Esophagus squamous epithelium (tissue), 5 donors: ENCODE results near the gene RSU1. TPM values are rescaled to one million over a fixed set of nuclear protein-coding genes. Genes with fewer than 3 reads are reported as not detected.

Experiments
- DNase-seq: peaks from one replicate; lab custom pipeline; 2025; lab: John Stamatoyannopoulos, UW
- H3K27ac ChIP-seq, 4 donors: fragments of 200-600 bp; sonication (generic); one replicate each; pipeline ENCODE4 v1.5.1; 2016 to 2019; ENCODE audit warnings: mild to moderate bottlenecking in 1 of 4
- H3K27me3 ChIP-seq, 4 donors: fragments of 200-600 bp; sonication (generic); 1 replicate in 3 of 4; 2 replicates in 1 of 4; pipeline versions ENCODE4 v1.5.1 to v1.6.0; 2017 to 2021; ENCODE audit warnings: antibody characterized with exemption in 1 of 4
- H3K36me3 ChIP-seq, 3 donors: fragments of 200-600 bp; sonication (generic); one replicate each; pipeline ENCODE4 v1.5.1; 2016 to 2019
- H3K4me1 ChIP-seq, 3 donors: fragments of 200-600 bp; sonication (generic); one replicate each; pipeline ENCODE4 v1.5.1; 2017 to 2019
- H3K4me3 ChIP-seq, 4 donors: fragments of 200-600 bp; sonication (generic); 1 replicate in 3 of 4; 2 replicates in 1 of 4; pipeline ENCODE4 v1.5.1; 2016 to 2019; ENCODE audit warnings: mild to moderate bottlenecking in 2 of 4, moderate library complexity in 1 of 4
- H3K9me3 ChIP-seq, 3 donors: fragments of 200-600 bp; sonication (generic); one replicate each; pipeline ENCODE4 v1.5.1; 2016 to 2019
- POLR2A ChIP-seq, 4 donors: fragments of 450-650 bp; IDR thresholded peaks; one replicate each; pipeline ENCODE4 v1.6.1; 2017; ENCODE audit warnings: antibody characterized with exemption in 4 of 4, mild to moderate bottlenecking in 4 of 4, moderate library complexity in 3 of 4
- WGBS, 2 donors: methylation state at CpG; one replicate each; pipeline ENCODE4 v1.1.5; 2018; 5-methylcytosine and 5-hydroxymethylcytosine counted together
- intact Hi-C: fragments of 100-400 bp; cut with DNase I; formaldehyde crosslinking; loops from one replicate; pipeline ENCODE4 v1.15.0; 2022
- total RNA-seq, 4 donors: library from RNA; depleted of rRNA; stranded (reverse); fragments of >200 nt; gene quantifications; one replicate each; pipeline ENCODE4 v1.1.0, GENCODE V29; 2016
- TF ChIP-seq, protein P1 (sequence below), 6 experiments: fragments of 450-650 bp in 4 of 6; fragments of 200-600 bp in 2 of 6; sonication (generic) in 2 of 6; IDR thresholded peaks; one replicate each; pipeline ENCODE4 v1.5.1; 2016 to 2019; ENCODE audit warnings: antibody characterized with exemption in 6 of 6, mild to moderate bottlenecking in 4 of 6, moderate library complexity in 4 of 6
- donor health status: DM: yes; HTN: yes; CAD: no.

RSU1 gene
- total RNA-seq, 4 donors from 2014 or later = 43.5 to 61.5 (median 51.3) TPM

DNA sequence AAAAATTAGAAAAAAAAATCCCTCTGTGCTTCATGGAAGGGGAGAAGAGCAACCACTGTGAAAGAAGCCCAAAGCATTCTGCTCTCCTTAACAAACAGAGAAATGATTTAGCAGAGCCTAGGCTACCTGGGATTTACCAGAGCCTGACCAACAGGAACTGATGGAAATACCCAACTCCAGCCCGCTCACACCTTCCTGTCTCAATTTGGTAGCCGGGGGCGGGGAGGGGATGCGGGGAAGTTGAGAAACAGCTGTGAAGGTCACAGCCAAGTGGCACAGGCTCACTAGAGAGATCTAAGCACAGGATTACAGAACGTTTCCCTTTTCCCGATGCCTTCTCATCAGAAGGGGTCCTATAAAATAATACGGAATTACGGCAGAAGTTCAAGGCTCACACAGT is 17.6 kb downstream of the RSU1 start:
- no peaks in the 10 kb centered on the region for H3K36me3 ChIP-seq
- TF ChIP-seq, protein P1, sequence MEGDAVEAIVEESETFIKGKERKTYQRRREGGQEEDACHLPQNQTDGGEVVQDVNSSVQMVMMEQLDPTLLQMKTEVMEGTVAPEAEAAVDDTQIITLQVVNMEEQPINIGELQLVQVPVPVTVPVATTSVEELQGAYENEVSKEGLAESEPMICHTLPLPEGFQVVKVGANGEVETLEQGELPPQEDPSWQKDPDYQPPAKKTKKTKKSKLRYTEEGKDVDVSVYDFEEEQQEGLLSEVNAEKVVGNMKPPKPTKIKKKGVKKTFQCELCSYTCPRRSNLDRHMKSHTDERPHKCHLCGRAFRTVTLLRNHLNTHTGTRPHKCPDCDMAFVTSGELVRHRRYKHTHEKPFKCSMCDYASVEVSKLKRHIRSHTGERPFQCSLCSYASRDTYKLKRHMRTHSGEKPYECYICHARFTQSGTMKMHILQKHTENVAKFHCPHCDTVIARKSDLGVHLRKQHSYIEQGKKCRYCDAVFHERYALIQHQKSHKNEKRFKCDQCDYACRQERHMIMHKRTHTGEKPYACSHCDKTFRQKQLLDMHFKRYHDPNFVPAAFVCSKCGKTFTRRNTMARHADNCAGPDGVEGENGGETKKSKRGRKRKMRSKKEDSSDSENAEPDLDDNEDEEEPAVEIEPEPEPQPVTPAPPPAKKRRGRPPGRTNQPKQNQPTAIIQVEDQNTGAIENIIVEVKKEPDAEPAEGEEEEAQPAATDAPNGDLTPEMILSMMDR (IDR thresholded peaks at IDR 0.05) = no peak
- TF ChIP-seq POLR2A (IDR thresholded peaks at IDR 0.05) = no peak
- H3K4me1 ChIP-seq = peaks cover 0 to 5% (median 4%) of the 10 kb centered on the region in 3 donors
- no peaks in the 10 kb centered on the region for H3K27me3 ChIP-seq
- no peak overlapping the region for H3K27ac ChIP-seq
- no peak for DNase-seq
- H3K9me3 ChIP-seq = no peaks in the 10 kb centered on the region
- H3K4me3 ChIP-seq = no peak overlapping the region
- WGBS, 2 donors = 48 to 61% methylated on average over 8 of the region's 8 CpGs
- intact Hi-C loops = no loop called here

DNA sequence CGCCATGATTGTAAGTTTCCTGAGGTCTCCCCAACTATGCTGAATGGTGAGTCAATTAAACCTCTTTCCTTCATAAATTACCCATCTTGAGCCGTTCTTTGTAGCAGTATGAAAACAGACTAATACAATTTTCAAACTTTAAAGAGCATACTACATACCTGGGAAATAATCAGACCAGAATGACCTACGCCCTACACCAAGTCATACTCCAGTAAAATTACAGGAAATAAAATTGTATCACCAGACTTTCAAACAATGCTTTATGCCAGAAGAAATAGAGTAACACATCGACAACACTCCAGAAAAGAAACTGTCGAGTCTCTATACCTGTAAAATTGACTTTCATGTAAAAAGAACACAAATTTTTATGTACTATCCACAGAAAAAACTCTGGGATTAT is 18.7 kb downstream of the RSU1 start:
- WGBS, 2 donors = 85 to 96% methylated on average over 5 of the region's 5 CpGs
- Histone ChIP-seq H3K27ac (no peak overlapping the region), H3K4me1 (peaks cover 0 to 4% (median 4%) of the 10 kb centered on the region in 3 donors), H3K9me3 (no peaks in the 10 kb centered on the region), H3K4me3 (no peak overlapping the region), H3K36me3 (no peaks in the 10 kb centered on the region), H3K27me3 (no peaks in the 10 kb centered on the region)
- TF ChIP-seq, protein P1 (IDR thresholded peaks at IDR 0.05) = no peak
- TF ChIP-seq POLR2A (IDR thresholded peaks at IDR 0.05) = no peak
- intact Hi-C loops = no loop called here
- no peak for DNase-seq

DNA sequence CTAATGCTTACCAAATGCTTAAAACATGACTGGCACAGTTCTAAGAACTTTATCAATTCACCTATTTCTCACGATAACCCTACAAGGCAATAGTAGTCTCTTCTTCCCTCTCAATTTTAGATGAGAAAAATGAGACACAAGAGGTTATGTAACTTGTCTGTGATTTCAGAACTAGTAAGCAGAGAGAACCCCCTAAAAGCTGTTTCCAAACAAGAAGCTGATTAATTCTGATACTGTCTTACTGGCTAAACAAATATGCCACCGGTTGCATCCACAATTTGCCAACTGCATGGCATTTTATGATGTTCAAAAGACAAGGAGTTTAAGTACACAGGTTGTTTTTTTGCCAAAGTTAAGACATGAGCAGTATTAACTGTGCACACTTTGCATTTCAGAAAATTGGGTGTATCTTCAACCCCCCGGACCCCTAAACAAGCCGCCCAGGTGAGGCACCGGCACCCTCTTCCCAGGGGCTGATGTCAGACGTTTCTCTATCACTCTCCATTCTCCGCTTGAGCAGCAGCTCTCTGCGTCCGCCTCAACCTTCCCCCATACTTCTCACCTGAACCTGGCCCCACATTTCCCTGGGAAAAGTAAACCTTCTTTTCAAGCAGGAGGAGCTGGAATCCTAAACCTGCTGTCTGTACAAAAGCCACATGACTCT is 21.7 kb downstream of the RSU1 start:
- no peak for TF ChIP-seq POLR2A (IDR thresholded peaks at IDR 0.05)
- TF ChIP-seq, protein P1 (IDR thresholded peaks at IDR 0.05) = no peak
- WGBS, 2 donors = 89 to 92% methylated on average over 9 of the region's 9 CpGs
- intact Hi-C loops = no loop called here

DNA sequence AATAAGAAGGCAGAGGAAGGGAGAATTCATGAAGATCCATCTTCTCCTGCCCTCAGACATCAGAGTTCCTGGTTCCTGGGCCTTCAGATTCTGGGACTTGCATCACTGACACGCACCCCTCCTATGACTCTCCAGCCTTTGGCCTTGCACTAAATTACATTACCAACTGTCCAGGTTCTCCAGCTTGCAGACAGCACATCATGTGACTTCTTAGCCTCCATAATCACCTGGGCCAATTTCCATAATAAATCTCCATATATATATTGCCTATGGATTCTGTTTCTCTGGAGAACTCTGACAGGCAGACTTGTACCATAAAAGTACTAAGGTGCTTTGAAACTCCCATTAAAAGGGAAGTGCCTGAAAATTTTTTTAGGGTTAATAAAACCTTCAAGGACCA is 23.2 kb downstream of the RSU1 start:
- 95 to 100% methylated on average over 1 of the region's 1 CpG for WGBS, 2 donors
- TF ChIP-seq, protein P1 (IDR thresholded peaks at IDR 0.05) = no peak
- TF ChIP-seq POLR2A (IDR thresholded peaks at IDR 0.05) = no peak
- no peaks in the 10 kb centered on the region for H3K36me3 ChIP-seq
- no peak overlapping the region for H3K4me3 ChIP-seq
- intact Hi-C loops = no loop called here
- no peaks in the 10 kb centered on the region for H3K4me1 ChIP-seq
- no peaks in the 10 kb centered on the region for H3K9me3 ChIP-seq
- no peaks in the 10 kb centered on the region for H3K27me3 ChIP-seq
- no peak for DNase-seq
- H3K27ac ChIP-seq = no peak overlapping the region

More for the DNA sequence above, 21.7 kb downstream of the RSU1 start:
- Histone ChIP-seq H3K9me3 (no peaks in the 10 kb centered on the region), H3K4me3 (no peak overlapping the region), H3K27ac (no peak overlapping the region), H3K4me1 (no peaks in the 10 kb centered on the region), H3K36me3 (no peaks in the 10 kb centered on the region), H3K27me3 (no peaks in the 10 kb centered on the region)
- no peak for DNase-seq

DNA sequence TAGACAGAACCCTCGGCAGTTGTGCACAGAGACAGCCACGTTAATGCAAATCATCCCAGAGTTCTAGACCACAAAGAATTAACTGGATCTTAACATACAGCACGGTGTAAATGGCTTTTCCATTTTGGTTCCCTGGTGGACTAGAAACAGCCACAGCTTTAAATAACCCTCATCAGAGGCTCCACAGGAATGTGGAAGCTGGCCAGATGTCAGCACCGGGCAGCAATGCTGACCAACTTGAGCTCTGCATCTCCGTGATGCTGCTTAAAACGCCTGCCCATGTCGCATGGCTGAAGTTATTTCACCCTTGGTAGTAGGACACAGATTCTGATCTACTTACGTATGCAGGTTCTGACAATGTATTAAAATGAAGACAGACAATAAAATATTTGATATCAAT is 24.5 kb downstream of the RSU1 start:
- Histone ChIP-seq H3K4me1 (no peaks in the 10 kb centered on the region), H3K4me3 (no peak overlapping the region), H3K9me3 (no peaks in the 10 kb centered on the region), H3K27ac (no peak overlapping the region), H3K27me3 (no peaks in the 10 kb centered on the region), H3K36me3 (no peaks in the 10 kb centered on the region)
- no peak for DNase-seq
- intact Hi-C loops = no loop called here
- 66 to 74% methylated on average over 5 to 8 of the region's 8 CpGs for WGBS, 2 donors
- TF ChIP-seq, protein P1 (IDR thresholded peaks at IDR 0.05) = no peak
- TF ChIP-seq POLR2A (IDR thresholded peaks at IDR 0.05) = no peak
